ENCODE measurements around the gene IGSF9B. TPM values are rescaled to one million over a fixed set of nuclear protein-coding genes. Genes with fewer than 3 reads are reported as not detected.

The IGSF9B gene
- total RNA-seq, 4 donors from 2014 or later = 6.6 to 15.0 (median 9.5) TPM

- no peak for DNase-seq (ENCODE audit: low spot score in 2 of 2)
- H3K27me3 ChIP-seq = peaks cover 24% of the 10 kb centered on the region
- no peaks in the 10 kb centered on the region for H3K36me3 ChIP-seq
- peaks cover 40% of the 10 kb centered on the region for H3K4me1 ChIP-seq
- H3K27ac ChIP-seq = no peak overlapping the region
- H3K4me3 ChIP-seq = peak overlapping the region; percentile 20
- WGBS = 20% methylated on average over 11 of the region's 27 CpGs
- H3K9me3 ChIP-seq = no peaks in the 10 kb centered on the region
- TF ChIP-seq POLR2A (IDR thresholded peaks at IDR 0.05) (no peak), EP300 (IDR thresholded peaks at IDR 0.05) (no peak), CTCF (IDR thresholded peaks at IDR 0.05) (no peak)
Observed at GRCh38 chr11:133945087-133945974, 11.4 kb downstream of the IGSF9B start.

GRCh38 chr11:133943950-133944698 lies 12.6 kb downstream of the IGSF9B start:
- Histone ChIP-seq H3K27ac (no peak overlapping the region), H3K9me3 (no peaks in the 10 kb centered on the region), H3K4me3 (no peak overlapping the region), H3K27me3 (peaks cover 17% of the 10 kb centered on the region), H3K36me3 (no peaks in the 10 kb centered on the region), H3K4me1 (peaks cover 37% of the 10 kb centered on the region)
- WGBS = 97% methylated on average over 4 of the region's 12 CpGs
- TF ChIP-seq CTCF (IDR thresholded peaks at IDR 0.05) (no peak), POLR2AphosphoS5 (IDR thresholded peaks at IDR 0.05) (no peak), EP300 (IDR thresholded peaks at IDR 0.05) (no peak), POLR2A (IDR thresholded peaks at IDR 0.05) (no peak)
- no peak for DNase-seq (ENCODE audit: low spot score in 2 of 2)

- Histone ChIP-seq H3K4me3 (no peak overlapping the region), H3K27ac (no peak overlapping the region), H3K27me3 (peaks cover 11% of the 10 kb centered on the region), H3K36me3 (no peaks in the 10 kb centered on the region), H3K4me1 (peaks cover 33% of the 10 kb centered on the region), H3K9me3 (no peaks in the 10 kb centered on the region)
- TF ChIP-seq CTCF (IDR thresholded peaks at IDR 0.05) = no peak
- no peak for TF ChIP-seq POLR2A (IDR thresholded peaks at IDR 0.05)
- TF ChIP-seq EP300 (IDR thresholded peaks at IDR 0.05) = no peak
- TF ChIP-seq POLR2AphosphoS5 (IDR thresholded peaks at IDR 0.05) = no peak
- 88% methylated on average over 7 of the region's 7 CpGs for WGBS
- DNase-seq (ENCODE audit: low spot score in 2 of 2) = no peak
Observed at GRCh38 chr11:133942577-133942976, 14.2 kb downstream of the IGSF9B start.

GRCh38 chr11:133941546-133941945 lies 15.2 kb downstream of the IGSF9B start:
- Histone ChIP-seq H3K4me3 (no peak overlapping the region), H3K4me1 (peaks cover 22% of the 10 kb centered on the region), H3K36me3 (no peaks in the 10 kb centered on the region), H3K27me3 (peaks cover 5% of the 10 kb centered on the region), H3K9me3 (no peaks in the 10 kb centered on the region), H3K27ac (no peak overlapping the region)
- no peak for TF ChIP-seq EP300 (IDR thresholded peaks at IDR 0.05)
- no peak for DNase-seq (ENCODE audit: low spot score in 2 of 2)
- 96% methylated on average over 13 of the region's 13 CpGs for WGBS

GRCh38 chr11:133940034-133940433 lies 16.7 kb downstream of the IGSF9B start:
- Histone ChIP-seq H3K4me3 (no peak overlapping the region), H3K27me3 (no peaks in the 10 kb centered on the region), H3K27ac (no peak overlapping the region), H3K9me3 (no peaks in the 10 kb centered on the region), H3K36me3 (no peaks in the 10 kb centered on the region), H3K4me1 (peaks cover 15% of the 10 kb centered on the region)
- 92% methylated on average over 56 of the region's 56 CpGs for WGBS
- no peak for TF ChIP-seq POLR2A (IDR thresholded peaks at IDR 0.05)
- TF ChIP-seq CTCF (IDR thresholded peaks at IDR 0.05) = no peak
- TF ChIP-seq POLR2AphosphoS5 (IDR thresholded peaks at IDR 0.05) = no peak
- TF ChIP-seq EP300 (IDR thresholded peaks at IDR 0.05) = no peak
- no peak for DNase-seq (ENCODE audit: low spot score in 2 of 2)

Data from suprapubic skin (tissue), 4 donors.